Upper lobe of left lung (tissue), 4 donors: Measurements from ENCODE around the gene PHACTR1.

Source experiments
- POLR2AphosphoS5 ChIP-seq, 2 donors: sonication (generic); formaldehyde crosslinking; IDR thresholded peaks; one replicate each; pipeline ENCODE4 v1.5.1; 2017; ENCODE audit warnings: antibody characterized with exemption in 2 of 2
- TF ChIP-seq, protein P1 (sequence below), 6 experiments: fragments of 450-650 bp in 4 of 6; fragments of 200-600 bp in 2 of 6; sonication (generic) in 2 of 6; IDR thresholded peaks; one replicate each; pipeline ENCODE4 v1.5.1; 2016 to 2019; ENCODE audit warnings: antibody characterized with exemption in 6 of 6

- TF ChIP-seq, protein P1, sequence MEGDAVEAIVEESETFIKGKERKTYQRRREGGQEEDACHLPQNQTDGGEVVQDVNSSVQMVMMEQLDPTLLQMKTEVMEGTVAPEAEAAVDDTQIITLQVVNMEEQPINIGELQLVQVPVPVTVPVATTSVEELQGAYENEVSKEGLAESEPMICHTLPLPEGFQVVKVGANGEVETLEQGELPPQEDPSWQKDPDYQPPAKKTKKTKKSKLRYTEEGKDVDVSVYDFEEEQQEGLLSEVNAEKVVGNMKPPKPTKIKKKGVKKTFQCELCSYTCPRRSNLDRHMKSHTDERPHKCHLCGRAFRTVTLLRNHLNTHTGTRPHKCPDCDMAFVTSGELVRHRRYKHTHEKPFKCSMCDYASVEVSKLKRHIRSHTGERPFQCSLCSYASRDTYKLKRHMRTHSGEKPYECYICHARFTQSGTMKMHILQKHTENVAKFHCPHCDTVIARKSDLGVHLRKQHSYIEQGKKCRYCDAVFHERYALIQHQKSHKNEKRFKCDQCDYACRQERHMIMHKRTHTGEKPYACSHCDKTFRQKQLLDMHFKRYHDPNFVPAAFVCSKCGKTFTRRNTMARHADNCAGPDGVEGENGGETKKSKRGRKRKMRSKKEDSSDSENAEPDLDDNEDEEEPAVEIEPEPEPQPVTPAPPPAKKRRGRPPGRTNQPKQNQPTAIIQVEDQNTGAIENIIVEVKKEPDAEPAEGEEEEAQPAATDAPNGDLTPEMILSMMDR (IDR thresholded peaks at IDR 0.05) = no peak
- no peak for TF ChIP-seq POLR2AphosphoS5 (IDR thresholded peaks at IDR 0.05)
These were observed 539.9 kb downstream of the PHACTR1 start for GRCh38 chr6:13256266-13257001.
